Measurements from ENCODE around the gene CDV3.

The CDV3 gene

GRCh38 chr3:133531981-133532380 is 41.5 kb upstream of the CDV3 start:
- H3K4me1 ChIP-seq (ENCODE audit: control insufficient read depth, insufficient read depth, low read length), result no peaks in the 10 kb centered on the region
- H3K9me3 ChIP-seq (ENCODE audit: control insufficient read depth, insufficient read depth, low read depth, low read length), result no peaks in the 10 kb centered on the region
- no peak overlapping the region for H3K4me3 ChIP-seq (ENCODE audit: low read depth, low read length)
- POLR2A ChIA-PET, result no interaction called here
- TF ChIP-seq ZNF558 (tag by site-specific recombination; IDR thresholded peaks at IDR 0.05), result no peak
- TF ChIP-seq ZNF311 (tag by site-specific recombination; IDR thresholded peaks at IDR 0.05; ENCODE audit: borderline replicate concordance), result no peak
- TF ChIP-seq ZNF302 (tag by site-specific recombination; IDR thresholded peaks at IDR 0.05; ENCODE audit: low read depth), result no peak
- no peak for TF ChIP-seq ZNF16 (tag by site-specific recombination; IDR thresholded peaks at IDR 0.05; ENCODE audit: low read depth)
- no peak for TF ChIP-seq ZNF510 (tag by site-specific recombination; IDR thresholded peaks at IDR 0.05; ENCODE audit: insufficient replicate concordance)
- no peak for TF ChIP-seq YY2 (tag by site-specific recombination; IDR thresholded peaks at IDR 0.05)
- TF ChIP-seq ZXDB (tag by site-specific recombination; IDR thresholded peaks at IDR 0.05), result no peak
- no peak for TF ChIP-seq MEIS1 (CRISPR knock-in tag; IDR thresholded peaks at IDR 0.05; ENCODE audit: borderline replicate concordance)
- TF ChIP-seq ZNF580 (tag by site-specific recombination; IDR thresholded peaks at IDR 0.05), result no peak
- no peak for TF ChIP-seq ZNF658 (tag by site-specific recombination; IDR thresholded peaks at IDR 0.05)
- TF ChIP-seq ZNF335 (tag by site-specific recombination; conservative IDR thresholded peaks at IDR 0.05), result no peak
- no peak for TF ChIP-seq ZBTB8A (tag by site-specific recombination; IDR thresholded peaks at IDR 0.05)
- no peak for TF ChIP-seq ZBTB7A (tag by site-specific recombination; IDR thresholded peaks at IDR 0.05; ENCODE audit: low read depth)
- TF ChIP-seq OVOL3 (tag by site-specific recombination; IDR thresholded peaks at IDR 0.05), result no peak
- CTCF ChIA-PET, result interaction anchor here (0.6 to 0.7 kb wide), 2 partner anchors 44 to 67 kb away, joined by 3 read pairs; no protein-coding TSS in a partner anchor
- H3K36me3 ChIP-seq (ENCODE audit: control insufficient read depth in 2 of 2, insufficient read depth in 1 of 2, low read length in 2 of 2), result no peaks in the 10 kb centered on the region
- H3K27ac ChIP-seq (ENCODE audit: extremely low read depth, low read depth, low read length), result no peak overlapping the region

- ChIA-PET POLR2A (no interaction called here), CTCF (no interaction called here)
- H3K4me1 ChIP-seq (ENCODE audit: control insufficient read depth, insufficient read depth, low read length), result no peaks in the 10 kb centered on the region
- H3K36me3 ChIP-seq (ENCODE audit: control insufficient read depth in 2 of 2, insufficient read depth in 1 of 2, low read length in 2 of 2), result no peaks in the 10 kb centered on the region
- no peak overlapping the region for H3K4me3 ChIP-seq (ENCODE audit: low read depth, low read length)
- H3K27ac ChIP-seq (ENCODE audit: extremely low read depth, low read depth, low read length), result no peak overlapping the region
- H3K9me3 ChIP-seq (ENCODE audit: control insufficient read depth, insufficient read depth, low read depth, low read length), result no peaks in the 10 kb centered on the region
- TF ChIP-seq ZNF792 (tag by site-specific recombination; IDR thresholded peaks at IDR 0.05) (no peak), GLI4 (tag by site-specific recombination; IDR thresholded peaks at IDR 0.05) (no peak), ZNF558 (tag by site-specific recombination; IDR thresholded peaks at IDR 0.05) (no peak), ZNF664 (tag by site-specific recombination; IDR thresholded peaks at IDR 0.05) (no peak), ZFP37 (tag by site-specific recombination; IDR thresholded peaks at IDR 0.05) (no peak), YY2 (tag by site-specific recombination; IDR thresholded peaks at IDR 0.05) (no peak), ZEB2 (tag by site-specific recombination; IDR thresholded peaks at IDR 0.05) (no peak), ZNF280D (tag by site-specific recombination; IDR thresholded peaks at IDR 0.05) (no peak), ZNF169 (tag by site-specific recombination; IDR thresholded peaks at IDR 0.05) (no peak), ZNF561 (tag by site-specific recombination; IDR thresholded peaks at IDR 0.05; ENCODE audit: borderline replicate concordance) (no peak), ZNF514 (tag by site-specific recombination; IDR thresholded peaks at IDR 0.05) (no peak), PRDM2 (tag by site-specific recombination; IDR thresholded peaks at IDR 0.05; ENCODE audit: borderline replicate concordance) (no peak), ZNF335 (tag by site-specific recombination; conservative IDR thresholded peaks at IDR 0.05) (no peak), SP3 (tag by site-specific recombination; IDR thresholded peaks at IDR 0.05) (no peak), ZNF660 (tag by site-specific recombination; IDR thresholded peaks at IDR 0.05) (no peak), PBX3 (CRISPR knock-in tag; IDR thresholded peaks at IDR 0.05) (no peak)
Observed at GRCh38 chr3:133532951-133533350, 40.5 kb upstream of the CDV3 start.

All from HEK293 (cell line).